DOHH2 (cell line): ENCODE measurements around the gene ASIC3.

Experiments
- CTCF ChIP-seq: fragments of 200-600 bp; sonication (generic); IDR thresholded peaks from one replicate; pipeline ENCODE4 v1.5.1; 2014; ENCODE audit warnings: antibody characterized with exemption, mild to moderate bottlenecking, low read depth, low read length; ENCODE audit not compliant: poor library complexity, severe bottlenecking
- EZH2phosphoT487 ChIP-seq: fragments of 200-600 bp; sonication (generic); IDR thresholded peaks from 2 replicates; pipeline ENCODE4 v1.6.1; 2017; ENCODE audit warnings: borderline replicate concordance, mild to moderate bottlenecking, antibody characterized with exemption, low read length, moderate library complexity, mixed read lengths

GRCh38 chr7:151063212-151063561 is 14.9 kb downstream of the ASIC3 start:
- TF ChIP-seq CTCF (no peak), EZH2phosphoT487 (no peak)
